Measurements from ENCODE around the gene PSAT1. TPM values are rescaled to one million over a fixed set of nuclear protein-coding genes. Genes with fewer than 3 reads are reported as not detected.
"Not testable (repeated sequence)": the region's sequence is repeated elsewhere in the genome, so short reads cannot be mapped to it uniquely, and the experiment has no call there.

Gene PSAT1
- total RNA-seq, 1 experiment from 2014 or later = 271 TPM

DNA sequence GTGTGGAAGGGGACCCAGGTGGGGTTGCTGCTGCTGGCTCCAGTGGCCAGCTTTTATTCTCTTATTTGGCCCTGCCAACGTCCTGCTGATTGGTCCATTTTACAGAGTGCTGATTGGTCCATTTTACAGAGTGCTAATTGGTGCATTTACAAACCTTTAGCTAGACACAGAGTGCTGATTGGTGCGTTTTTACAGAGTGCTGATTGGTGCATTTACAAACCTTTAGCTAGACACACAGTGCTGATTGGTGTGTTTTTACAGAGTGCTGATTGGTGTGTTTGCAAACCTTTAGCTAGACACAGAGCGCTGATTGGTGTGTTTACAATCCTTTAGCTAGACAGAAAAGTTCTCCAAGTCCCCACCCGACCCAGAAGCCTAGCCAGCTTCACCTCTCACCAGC is 12.7 kb upstream of the PSAT1 start:
- not testable (repeated sequence) for H3K36me3 ChIP-seq (replicated peaks; ENCODE audit: control insufficient read depth, insufficient read depth, low read length); H3K27me3 ChIP-seq (ENCODE audit: control insufficient read depth, insufficient read depth, low read length); H3K4me3 ChIP-seq (ENCODE audit: insufficient read depth, low read depth, low read length); DNase-seq

DNA sequence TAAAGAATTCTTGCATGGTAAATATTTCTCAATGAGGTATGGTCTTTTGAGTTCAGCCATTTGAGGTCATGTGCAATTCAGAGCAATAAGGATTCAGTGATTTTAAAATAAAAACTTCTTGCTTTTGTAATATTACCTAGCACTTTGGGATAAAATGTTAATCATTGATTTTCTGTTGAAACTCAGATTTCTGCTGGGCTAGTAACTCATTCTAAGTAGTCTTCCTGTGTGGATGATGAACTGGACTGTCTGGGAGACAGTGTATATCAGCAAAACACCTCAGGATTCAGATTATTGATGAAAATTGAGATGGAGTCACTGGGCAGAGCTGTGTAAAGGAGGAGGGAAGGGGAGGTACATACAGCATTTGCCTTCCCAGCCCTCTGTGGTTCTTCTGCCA is 10.8 kb upstream of the PSAT1 start:
- H3K36me3 ChIP-seq (replicated peaks; ENCODE audit: control insufficient read depth, insufficient read depth, low read length) = no peaks in the 10 kb centered on the region
- H3K27me3 ChIP-seq (ENCODE audit: control insufficient read depth, insufficient read depth, low read length) = no peaks in the 10 kb centered on the region
- DNase-seq = no peak
- H3K4me3 ChIP-seq (ENCODE audit: insufficient read depth, low read depth, low read length) = no peak overlapping the region

DNA sequence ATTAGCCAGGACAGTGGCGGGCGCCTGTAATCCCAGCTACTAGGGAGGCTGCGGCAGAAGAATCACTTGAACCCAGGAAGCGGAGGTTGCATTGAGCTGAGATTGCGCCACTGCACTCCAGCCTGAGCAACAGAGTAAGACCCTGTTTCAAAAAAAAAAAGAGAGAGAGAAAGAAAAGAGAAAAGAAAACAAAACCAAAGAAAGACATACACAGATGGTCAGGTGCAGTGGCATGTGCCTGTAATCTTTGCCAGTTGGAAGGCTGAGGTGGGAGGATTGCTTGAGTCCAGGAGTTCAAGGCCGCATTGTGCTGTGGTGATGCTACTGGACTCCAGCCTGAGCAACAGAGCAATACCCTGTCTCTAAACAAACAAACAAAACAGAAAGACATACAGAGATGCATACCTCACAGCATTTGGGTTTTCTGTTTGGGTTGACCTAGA is 10.0 kb upstream of the PSAT1 start:
- no peaks in the 10 kb centered on the region for H3K27me3 ChIP-seq (ENCODE audit: control insufficient read depth, insufficient read depth, low read length)
- no peaks in the 10 kb centered on the region for H3K36me3 ChIP-seq (replicated peaks; ENCODE audit: control insufficient read depth, insufficient read depth, low read length)
- no peak overlapping the region for H3K4me3 ChIP-seq (ENCODE audit: insufficient read depth, low read depth, low read length)
- no peak for DNase-seq

DNA sequence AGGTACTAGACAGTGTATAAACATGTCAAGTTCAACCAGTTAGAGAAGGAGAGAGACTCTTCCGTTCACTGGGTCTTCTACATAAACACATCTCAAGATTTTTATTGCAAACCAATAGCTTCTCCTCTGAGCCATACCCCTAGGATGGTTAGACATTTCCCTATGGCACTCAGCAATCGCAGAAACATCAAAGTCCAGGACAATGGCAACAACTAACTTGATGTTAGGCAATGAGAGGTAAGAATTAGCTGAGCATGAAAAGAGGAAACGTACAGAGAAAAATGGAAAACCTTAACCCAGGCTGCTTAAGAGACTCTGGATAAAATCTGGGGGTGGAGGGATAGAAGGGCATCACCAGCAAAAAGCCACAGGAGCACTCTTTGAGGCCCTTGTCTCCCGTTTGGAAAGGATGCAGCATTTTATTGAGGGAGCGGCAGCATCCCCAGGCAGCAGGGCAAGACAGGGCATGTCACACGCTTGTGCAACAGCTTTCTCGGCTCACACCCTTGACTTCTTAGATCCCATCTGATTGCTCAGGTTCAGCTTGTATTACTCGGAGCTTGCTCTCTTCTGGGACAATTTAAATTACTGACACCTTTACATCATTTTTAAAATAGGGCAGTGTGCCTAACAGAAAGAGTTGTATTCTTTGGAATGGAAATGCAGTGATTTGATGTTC is 8.6 kb upstream of the PSAT1 start:
- Histone ChIP-seq H3K4me3 (ENCODE audit: insufficient read depth, low read depth, low read length) (no peak overlapping the region), H3K36me3 (replicated peaks; ENCODE audit: control insufficient read depth, insufficient read depth, low read length) (no peaks in the 10 kb centered on the region), H3K27me3 (ENCODE audit: control insufficient read depth, insufficient read depth, low read length) (no peaks in the 10 kb centered on the region)
- DNase-seq = no peak

DNA sequence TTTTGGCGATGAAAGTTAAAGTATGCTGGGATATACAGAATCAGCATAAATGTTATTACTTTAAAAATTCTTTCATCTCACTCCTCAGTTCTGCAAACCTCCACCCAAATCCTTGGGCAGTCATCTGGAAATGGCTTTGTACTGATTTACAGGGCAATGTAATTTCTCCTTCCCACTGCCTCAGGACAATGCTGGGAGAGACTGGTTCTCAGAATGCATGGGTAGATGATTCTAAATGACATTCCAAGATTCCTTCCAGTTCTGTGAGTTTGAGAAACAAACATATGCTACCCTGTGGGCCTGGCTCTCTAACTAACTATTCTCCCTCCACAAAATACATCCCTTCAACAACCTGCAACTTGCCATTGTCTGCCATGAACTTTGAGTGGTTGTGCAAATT is 7.5 kb upstream of the PSAT1 start:
- no peak overlapping the region for H3K4me3 ChIP-seq (ENCODE audit: insufficient read depth, low read depth, low read length)
- H3K27me3 ChIP-seq (ENCODE audit: control insufficient read depth, insufficient read depth, low read length) = no peaks in the 10 kb centered on the region
- no peaks in the 10 kb centered on the region for H3K36me3 ChIP-seq (replicated peaks; ENCODE audit: control insufficient read depth, insufficient read depth, low read length)
- no peak for DNase-seq

DNA sequence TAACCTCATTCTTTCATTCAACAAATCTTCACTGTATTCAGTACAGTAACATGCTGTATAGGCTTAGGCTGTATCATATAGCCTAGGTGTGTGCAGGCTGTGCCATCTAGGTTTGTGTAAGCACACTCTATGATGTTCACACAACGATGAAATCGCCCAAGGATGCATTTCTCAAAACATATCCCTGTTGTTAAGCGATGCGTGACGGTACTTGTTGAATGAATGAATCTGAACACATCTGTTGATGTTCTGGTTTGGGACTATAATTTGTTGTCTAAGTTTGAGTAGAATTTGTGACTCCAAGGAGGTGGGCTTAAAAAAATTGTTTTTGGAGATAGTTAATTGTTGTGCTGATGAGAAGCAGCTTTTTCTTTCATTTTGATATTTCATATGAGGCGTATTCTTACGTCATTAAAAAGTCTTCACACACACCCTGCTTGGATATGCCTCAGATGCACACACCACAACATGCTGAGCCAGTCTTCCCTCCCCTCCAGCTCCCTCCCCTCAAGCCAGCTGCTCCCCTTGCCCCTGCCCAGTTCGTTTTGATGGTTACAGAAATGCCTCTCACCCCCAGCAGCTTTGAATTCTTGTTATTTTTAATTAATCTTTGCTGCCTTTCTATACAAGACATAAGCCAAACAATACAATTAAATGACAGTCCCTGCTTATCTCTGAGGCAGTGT is 5.5 kb upstream of the PSAT1 start:
- Histone ChIP-seq H3K4me3 (ENCODE audit: insufficient read depth, low read depth, low read length) (no peak overlapping the region), H3K27me3 (ENCODE audit: control insufficient read depth, insufficient read depth, low read length) (no peaks in the 10 kb centered on the region), H3K36me3 (replicated peaks; ENCODE audit: control insufficient read depth, insufficient read depth, low read length) (no peaks in the 10 kb centered on the region)
- no peak for DNase-seq

DNA sequence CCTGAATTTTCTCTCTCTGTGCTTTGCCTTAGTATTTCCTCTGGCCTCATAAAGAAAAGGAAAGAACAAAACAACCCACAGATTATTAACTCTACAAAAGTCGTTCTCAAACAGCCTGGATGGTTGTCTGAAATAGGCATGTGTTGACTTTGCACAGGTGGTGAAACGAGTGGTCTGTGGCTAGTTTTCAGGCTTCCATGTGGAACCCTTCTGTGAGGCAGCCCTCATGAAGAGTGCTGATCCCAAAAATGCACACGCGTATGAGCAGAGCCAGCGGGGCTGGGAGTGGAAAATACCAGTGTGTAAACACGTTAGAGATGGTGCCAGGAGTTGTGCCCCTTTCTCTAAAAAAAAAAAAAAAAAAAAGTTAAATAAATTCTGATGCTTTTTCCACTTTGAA is 4.9 kb upstream of the PSAT1 start:
- DNase-seq = no peak
- H3K36me3 ChIP-seq (replicated peaks; ENCODE audit: control insufficient read depth, insufficient read depth, low read length) = no peaks in the 10 kb centered on the region
- H3K27me3 ChIP-seq (ENCODE audit: control insufficient read depth, insufficient read depth, low read length) = no peaks in the 10 kb centered on the region
- H3K4me3 ChIP-seq (ENCODE audit: insufficient read depth, low read depth, low read length) = no peak overlapping the region

DNA sequence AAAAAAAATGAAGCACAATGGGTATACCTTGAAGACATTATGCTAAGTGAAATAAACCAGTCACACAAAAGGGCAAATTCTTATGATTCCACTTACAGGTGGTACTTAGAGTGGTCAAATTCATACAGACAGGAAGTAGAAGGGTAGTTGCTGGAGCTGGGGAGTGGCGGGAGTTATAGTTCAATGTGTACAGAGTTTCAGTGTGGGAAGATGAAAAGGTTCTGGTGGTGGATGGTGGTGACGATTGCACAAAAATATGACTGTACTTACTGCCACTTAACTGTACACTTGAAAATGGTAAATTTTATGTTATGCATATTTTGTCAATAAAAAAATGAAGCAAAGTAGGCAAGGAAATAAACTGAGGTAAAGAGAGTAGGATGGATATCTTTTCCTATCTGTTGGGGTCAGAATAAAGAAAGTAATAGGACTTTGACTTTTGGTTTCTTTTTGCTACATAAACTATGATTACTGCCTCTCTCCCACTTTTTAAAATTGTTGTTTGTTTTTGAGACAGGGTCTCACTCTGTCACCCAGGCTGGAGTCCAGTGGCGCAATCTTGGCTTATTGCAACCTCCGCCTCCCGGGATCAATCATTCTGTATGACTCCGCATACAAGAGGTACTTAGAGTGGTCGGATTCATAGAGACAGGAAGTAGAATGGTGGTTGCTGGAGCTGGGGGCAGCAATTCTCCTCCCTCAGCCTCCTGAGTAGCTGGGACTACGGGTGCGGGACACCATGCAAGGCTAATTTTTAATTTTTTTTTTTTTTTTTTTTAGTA is 4.0 kb upstream of the PSAT1 start:
- no peak overlapping the region for H3K4me3 ChIP-seq (ENCODE audit: insufficient read depth, low read depth, low read length)
- H3K27me3 ChIP-seq (ENCODE audit: control insufficient read depth, insufficient read depth, low read length) = no peaks in the 10 kb centered on the region
- no peaks in the 10 kb centered on the region for H3K36me3 ChIP-seq (replicated peaks; ENCODE audit: control insufficient read depth, insufficient read depth, low read length)
- DNase-seq = no peak

DNA sequence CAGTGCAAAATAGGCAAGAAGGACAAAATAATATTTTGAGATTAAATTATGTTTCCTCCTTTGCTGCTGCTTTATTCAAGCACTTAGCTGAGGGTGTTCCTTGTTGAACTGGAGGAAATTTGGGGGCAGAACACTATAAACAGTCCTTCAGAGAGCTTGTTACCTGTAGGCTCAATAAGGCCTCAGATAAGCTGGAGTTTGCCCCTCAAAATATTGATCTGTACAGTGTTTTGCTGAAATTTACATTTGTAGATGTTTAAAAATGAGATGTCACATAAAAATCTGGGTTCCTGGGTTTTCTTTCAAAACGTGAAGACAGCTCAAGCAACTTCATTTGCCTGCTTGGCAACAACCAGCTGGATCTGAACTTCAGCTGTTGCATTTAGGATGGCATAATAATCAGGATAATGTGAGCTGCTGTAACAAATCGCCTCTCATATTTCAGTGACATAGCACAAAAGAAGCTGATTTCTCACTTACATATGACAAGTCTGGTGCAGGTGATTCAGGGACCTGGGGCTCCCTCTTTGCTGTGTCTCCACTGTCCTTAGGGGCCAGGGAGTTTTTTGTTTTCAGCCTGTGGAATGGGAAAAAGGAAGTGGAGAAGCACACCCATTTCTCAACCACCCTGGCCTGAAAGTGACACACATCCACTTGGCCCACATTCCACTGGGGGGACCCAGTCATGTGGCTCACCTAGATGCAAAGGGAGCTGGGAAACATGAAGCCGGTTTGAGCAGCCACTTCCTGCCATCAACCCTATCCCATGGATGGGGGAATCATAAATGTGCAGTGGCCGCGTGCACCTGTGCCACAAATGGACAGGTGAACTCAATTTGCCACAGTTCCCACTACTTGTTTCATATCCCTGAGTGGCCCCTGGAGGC is 2.4 kb upstream of the PSAT1 start:
- H3K4me3 ChIP-seq (ENCODE audit: insufficient read depth, low read depth, low read length) = no peak overlapping the region
- H3K36me3 ChIP-seq (replicated peaks; ENCODE audit: control insufficient read depth, insufficient read depth, low read length) = no peaks in the 10 kb centered on the region
- DNase-seq = no peak
- H3K27me3 ChIP-seq (ENCODE audit: control insufficient read depth, insufficient read depth, low read length) = no peaks in the 10 kb centered on the region

DNA sequence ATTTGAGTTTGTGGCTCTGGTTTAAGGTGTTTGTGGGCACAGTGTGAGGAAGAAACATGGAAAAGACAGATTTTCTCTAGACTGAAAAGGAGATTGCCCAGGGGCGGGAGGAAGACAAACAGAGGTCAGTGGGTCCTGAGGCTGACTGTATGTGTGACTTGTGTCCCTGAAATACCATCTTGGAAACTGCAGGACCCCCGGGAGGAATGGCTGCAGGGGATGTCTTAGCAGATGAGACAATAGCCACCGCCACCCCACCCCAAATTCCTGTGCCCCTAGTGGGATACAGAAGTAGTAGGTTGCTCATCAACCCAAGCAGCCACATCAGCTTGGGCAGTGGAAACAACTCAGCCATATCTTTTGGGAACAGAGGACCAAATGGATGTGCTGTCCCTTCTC is 1.7 kb upstream of the PSAT1 start:
- Histone ChIP-seq H3K27me3 (ENCODE audit: control insufficient read depth, insufficient read depth, low read length) (no peaks in the 10 kb centered on the region), H3K36me3 (replicated peaks; ENCODE audit: control insufficient read depth, insufficient read depth, low read length) (peaks cover 3% of the 10 kb centered on the region), H3K4me3 (ENCODE audit: insufficient read depth, low read depth, low read length) (no peak overlapping the region)
- DNase-seq = no peak

DNA sequence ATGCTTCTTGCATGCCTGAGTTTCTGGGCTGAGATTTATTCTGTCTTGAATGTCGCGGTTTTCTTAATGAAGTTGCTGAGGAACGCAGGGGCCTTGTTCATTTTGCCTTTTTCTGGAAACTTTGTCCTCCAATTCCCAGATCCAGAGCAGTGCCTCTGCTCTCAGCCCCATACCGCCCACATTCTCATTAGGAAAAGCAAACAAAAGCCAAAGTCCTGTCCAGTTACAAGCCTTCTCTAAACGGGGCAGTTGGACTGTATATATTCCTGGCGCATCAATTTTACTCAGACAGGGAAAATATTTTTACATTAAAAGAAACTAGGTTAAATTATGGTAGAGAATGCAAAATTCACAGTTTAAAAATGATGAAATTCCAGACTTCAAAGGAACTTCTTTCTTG is 1.2 kb upstream of the PSAT1 start:
- H3K36me3 ChIP-seq (replicated peaks; ENCODE audit: control insufficient read depth, insufficient read depth, low read length) = peaks cover 7% of the 10 kb centered on the region
- no peaks in the 10 kb centered on the region for H3K27me3 ChIP-seq (ENCODE audit: control insufficient read depth, insufficient read depth, low read length)
- DNase-seq = no peak
- no peak overlapping the region for H3K4me3 ChIP-seq (ENCODE audit: insufficient read depth, low read depth, low read length)

DNA sequence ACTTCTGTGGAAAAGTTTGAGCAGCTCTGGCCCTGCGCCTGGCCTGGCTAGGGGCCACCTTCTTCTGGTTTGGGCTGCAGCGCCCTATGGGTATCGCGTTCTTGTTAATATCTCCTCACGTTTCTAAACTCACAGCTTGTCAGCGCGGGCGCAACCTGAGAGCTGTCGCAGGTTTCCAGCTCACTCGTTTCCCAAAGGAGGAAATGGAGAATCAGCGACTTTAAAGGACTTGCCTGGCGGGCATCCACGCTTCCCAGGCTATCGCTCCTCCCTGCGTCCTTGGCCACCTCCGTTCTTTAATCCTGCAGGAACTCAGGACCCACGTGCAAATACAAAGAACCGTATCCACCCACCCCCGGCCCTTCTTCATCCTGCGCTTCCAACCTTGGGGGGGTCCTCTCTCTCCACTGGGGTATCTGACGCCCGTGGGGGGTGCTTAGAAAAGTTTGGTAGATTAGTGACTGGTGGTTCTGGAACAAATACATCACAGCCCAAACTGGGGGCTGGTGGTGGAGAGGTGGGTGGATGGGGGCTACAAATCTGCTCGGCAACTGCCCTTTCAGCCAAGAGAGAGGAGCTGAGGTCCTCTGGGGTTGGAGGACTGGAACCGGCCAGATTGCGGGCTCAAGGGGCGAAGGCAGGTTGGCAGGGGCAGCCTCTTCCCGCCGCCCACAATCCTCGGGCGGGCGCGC is 578 bp upstream of the PSAT1 start:
- H3K36me3 ChIP-seq (replicated peaks; ENCODE audit: control insufficient read depth, insufficient read depth, low read length) = peaks cover 13% of the 10 kb centered on the region
- H3K27me3 ChIP-seq (ENCODE audit: control insufficient read depth, insufficient read depth, low read length) = no peaks in the 10 kb centered on the region
- DNase-seq = peak; percentile 61
- H3K4me3 ChIP-seq (ENCODE audit: insufficient read depth, low read depth, low read length) = peak overlapping the region; percentile 100

DNA sequence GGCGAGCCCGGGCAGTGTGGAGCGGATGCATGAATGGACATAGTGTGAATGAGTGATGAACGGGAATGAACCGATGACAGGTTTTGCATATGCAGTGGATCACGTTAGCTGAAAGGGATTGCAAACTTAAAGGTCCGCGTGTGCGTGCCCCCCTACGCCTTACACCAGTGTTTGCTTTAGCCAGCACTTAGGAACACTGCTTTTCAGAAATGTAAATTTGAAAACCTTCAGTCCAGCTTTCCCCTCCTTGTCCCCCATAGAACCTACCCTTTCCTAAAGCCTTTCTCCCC is 692 bp downstream of the PSAT1 start:
- Histone ChIP-seq H3K4me3 (ENCODE audit: insufficient read depth, low read depth, low read length) (peak overlapping the region; percentile 100), H3K36me3 (replicated peaks; ENCODE audit: control insufficient read depth, insufficient read depth, low read length) (peaks cover 18% of the 10 kb centered on the region), H3K27me3 (ENCODE audit: control insufficient read depth, insufficient read depth, low read length) (no peaks in the 10 kb centered on the region)
- no peak for DNase-seq
